DMS53 treated with DMSO at 0.1 percent for 48 hours (cell line): ENCODE results near the gene ANKFY1.

Source experiments
- DNase-seq: peaks from one replicate; lab custom pipeline; 2025; ENCODE audit not compliant: unreplicated experiment; lab: John Stamatoyannopoulos, UW

ANKFY1 gene

GRCh38 chr17:4179071-4179470, 84.7 kb downstream of the ANKFY1 start:
- DNase-seq, result no peak

GRCh38 chr17:4178651-4179050, 85.1 kb downstream of the ANKFY1 start:
- no peak for DNase-seq

GRCh38 chr17:4177806-4178205, 86.0 kb downstream of the ANKFY1 start:
- DNase-seq, result no peak

DNA sequence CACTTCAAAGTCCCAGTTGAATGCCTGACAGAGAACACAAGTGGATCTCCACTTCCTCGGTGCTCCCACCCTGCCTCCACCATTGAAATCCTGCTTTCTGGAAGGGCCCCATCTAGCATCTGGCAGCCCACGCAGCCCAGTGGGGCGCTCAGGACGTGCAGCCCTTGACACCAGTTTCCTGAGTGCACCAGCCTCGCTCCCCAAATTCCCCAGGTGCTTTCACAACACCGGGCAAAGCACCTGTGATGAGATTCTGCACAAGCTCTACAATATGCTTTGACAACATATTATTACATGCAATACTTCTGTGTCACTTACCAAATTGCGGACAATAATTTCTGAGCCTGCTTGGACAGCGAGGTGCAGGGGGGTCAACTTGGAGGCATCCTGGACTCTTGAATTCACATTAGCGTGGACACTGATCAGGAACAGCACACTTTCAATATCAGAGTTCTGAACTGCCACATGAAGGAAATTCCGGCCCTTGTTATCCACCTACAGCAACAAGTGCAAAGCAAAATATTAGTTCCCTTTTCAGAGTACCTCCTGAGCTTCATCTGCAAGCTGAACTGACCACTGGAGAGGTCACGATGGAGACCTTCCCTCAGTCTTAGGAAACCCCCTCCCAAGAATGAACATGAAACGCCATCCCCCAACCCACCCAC, 86.8 kb downstream of the ANKFY1 start:
- DNase-seq, result no peak

DNA sequence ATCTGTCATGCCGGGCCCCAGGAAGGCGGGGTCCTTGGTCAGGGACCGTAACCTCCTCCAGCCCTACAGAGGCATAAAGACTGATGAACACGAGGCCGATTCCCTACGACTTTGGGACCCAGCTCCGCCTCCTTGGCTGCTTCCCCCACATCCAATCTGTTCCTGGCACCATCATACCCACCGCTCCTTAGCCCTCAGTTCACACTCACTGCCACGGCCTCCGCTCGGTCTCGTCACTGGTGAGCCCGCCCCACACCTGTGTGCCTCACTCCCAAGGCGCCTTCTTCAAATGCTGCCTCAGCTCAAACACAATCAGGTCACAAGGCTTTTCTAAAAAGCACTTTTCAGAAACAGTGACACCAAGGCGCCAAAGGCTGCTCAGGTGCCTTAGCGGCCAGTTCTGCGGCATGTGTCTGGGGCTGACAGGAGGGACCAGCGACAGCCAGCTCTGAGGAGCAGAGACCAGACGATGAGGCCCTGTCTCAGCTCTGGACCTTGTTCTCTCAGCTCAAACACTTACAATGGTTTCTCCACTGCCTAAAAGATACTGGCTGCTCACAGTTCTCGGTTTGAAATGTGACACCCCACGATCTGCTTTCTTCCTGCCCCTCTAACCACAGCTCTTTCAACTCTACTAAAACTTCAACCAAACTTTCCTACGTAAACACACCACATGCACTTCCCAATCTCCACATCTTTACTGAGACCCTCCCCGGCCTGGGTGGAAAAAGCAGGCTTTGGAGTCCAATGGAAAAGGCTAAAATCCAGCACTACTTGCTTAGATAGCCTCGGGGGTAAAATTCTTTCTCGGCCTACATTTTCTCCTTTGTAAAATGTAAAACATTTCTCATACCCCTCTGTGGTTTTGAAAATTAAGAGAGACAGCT, 87.6 kb downstream of the ANKFY1 start:
- no peak for DNase-seq

DNA sequence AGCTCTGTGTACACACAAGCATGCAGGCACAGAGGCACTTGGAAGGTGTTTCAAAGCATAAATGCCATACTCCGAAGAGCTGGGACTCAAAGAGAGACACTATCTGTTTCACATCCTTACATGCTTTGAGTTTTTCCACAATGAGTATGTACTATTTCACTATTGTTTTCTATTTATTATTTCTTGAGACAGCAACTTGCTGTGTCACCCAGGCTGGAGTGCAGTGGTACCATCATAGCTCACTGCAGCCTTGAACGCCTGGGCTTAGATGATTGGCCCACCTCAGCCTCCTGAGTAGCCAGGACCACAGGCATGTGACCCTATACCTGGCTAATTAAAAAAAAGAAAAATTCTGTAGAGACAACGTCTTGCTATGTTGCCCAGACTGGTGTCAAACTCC, 89.2 kb downstream of the ANKFY1 start:
- no peak for DNase-seq

- DNase-seq, result no peak
Observed at GRCh38 chr17:4173781-4174180, 90.0 kb downstream of the ANKFY1 start.

DNA sequence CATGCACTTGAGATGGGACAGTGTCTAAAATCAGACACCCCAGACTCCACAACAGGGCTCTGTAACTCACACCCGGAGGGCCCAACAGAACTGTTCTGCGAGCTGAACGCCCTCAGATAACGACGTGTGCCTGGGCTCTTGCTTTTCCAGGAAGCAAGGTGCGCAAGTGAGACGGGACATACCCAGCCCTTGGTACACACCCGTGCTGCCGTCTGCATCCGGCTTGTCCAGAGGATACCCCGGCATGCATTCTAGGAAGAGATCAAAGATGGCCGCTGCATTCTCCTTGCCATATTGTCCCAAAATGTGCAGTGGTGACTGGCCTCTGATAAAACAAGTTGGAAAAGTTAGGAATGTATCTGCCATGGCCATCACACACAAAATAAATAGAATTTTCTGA, 91.4 kb downstream of the ANKFY1 start:
- DNase-seq, result no peak

GRCh38 chr17:4170639-4171280, 93.0 kb downstream of the ANKFY1 start:
- DNase-seq, result no peak

GRCh38 chr17:4167786-4168185, 96.0 kb downstream of the ANKFY1 start:
- no peak for DNase-seq

DNA sequence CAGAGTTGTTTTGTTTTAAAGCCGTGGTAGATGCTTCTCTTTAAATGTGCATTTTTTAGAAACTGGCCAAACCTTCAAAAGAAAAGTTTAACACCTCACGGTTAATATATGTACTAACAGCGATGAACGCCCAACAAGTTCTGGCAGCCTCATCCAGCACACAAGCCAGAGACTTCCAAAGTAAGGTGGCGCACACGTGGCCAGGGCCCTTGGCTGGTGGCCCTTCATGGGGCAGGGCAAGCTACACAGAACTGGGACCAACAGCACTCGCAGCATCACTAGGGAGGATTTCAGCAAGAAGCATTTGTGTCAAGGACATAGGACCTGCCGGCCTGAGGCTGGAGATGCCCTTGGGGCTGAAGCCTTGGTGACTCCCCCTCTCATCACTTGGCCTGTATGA, 97.4 kb downstream of the ANKFY1 start:
- DNase-seq, result no peak

DNA sequence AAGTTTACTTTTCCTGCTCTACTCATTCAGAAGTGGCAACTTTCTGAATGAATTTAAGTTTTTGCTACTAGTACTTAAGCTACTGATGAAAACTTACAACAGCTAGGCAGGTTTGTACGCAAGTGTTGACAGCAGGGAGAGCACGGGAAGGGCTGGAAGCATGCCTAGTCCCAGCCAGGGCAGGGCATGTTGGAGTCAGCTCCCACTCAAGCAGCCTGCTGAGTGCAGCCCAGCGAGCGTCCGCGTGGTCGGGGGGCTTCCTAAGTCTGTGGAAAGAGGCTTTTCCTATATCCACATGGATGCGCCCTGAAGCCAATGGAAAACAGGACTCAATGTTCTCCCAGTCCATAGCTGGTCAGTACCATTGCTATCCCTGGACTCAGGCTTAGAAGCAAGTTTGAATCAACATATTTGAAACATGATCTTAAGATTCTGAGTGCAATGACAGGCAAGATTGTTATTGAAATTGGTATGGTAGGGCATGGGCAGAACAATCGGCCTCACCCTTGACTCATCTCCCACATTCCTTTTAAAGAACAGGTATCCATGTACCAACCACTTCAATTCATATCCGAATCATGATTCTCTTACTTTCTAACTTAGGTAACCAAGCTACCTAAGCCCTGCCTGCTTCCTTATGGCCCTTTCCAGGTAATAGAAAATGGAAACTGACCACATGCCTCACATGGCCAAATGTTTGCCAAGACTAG, 98.3 kb downstream of the ANKFY1 start:
- no peak for DNase-seq

DNA sequence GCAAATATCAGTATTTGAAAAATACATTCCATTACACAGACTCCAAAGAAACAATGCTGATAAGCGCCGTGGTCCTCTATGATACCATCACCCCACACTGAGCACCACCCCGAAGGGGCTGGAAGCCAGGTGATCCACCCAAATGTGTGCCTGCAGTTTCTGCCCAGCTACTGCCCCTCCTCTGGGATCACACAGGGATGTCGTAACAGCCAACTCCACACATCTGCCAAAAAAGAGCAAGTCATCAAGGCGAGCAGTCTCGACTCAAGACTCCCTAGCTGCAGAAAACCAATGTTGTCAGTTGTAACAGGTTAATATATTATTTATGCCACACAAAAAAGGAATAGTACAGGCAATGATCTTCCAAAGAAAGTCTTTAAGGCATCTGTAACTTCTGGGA, 99.8 kb downstream of the ANKFY1 start:
- DNase-seq, result no peak

- no peak for DNase-seq
Observed at GRCh38 chr17:4162775-4163466, 100.9 kb downstream of the ANKFY1 start.

- no peak for DNase-seq
Observed at GRCh38 chr17:4162321-4162720, 101.5 kb downstream of the ANKFY1 start.

- DNase-seq, result no peak
Observed at GRCh38 chr17:4161967-4162305, 101.8 kb downstream of the ANKFY1 start.

- DNase-seq, result peak; percentile 86
Observed at GRCh38 chr17:4161192-4161966, 102.4 kb downstream of the ANKFY1 start.

DNA sequence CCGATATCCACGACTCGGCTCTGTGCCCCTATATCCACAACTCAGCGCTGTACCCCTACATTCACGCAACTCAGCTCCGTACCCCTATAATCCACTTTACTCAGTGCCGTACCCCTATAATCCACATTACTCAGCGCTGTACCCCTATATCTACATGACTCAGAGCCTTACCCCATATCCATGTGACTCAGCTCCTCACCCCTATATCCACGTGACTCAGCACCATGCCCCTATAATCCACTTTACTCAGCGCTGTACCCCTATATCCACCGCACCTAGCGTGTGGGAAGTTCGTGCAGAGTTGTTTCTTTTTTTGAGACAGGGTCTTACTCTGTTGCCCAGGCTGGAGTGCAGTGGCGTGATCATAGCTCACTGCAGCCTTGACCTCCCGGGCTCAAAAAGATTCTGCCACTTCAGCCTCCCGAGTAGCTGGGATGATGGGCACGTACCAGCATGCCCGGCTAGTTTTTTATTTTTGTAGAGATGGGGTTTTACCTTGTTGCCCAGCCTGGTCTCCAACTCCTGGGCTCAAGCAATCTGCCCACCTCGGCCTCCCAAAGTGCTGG, 103.4 kb downstream of the ANKFY1 start:
- no peak for DNase-seq

DNA sequence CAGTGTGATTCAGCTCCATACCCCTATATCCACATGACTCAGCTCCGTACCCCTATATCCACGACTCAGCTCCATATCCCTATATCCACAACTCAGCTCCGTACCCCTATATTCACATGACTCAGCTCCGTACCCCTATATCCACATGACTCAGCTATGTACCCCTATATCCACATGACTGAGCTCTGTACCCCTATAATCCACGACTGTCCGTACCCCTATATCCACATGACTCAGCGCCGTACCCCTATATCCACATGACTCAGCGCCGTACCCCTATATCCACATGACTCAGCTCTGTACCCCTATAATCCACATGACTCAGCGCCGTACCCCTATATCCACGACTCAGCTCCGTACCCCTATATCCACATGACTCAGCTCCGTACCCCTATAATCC, 104.0 kb downstream of the ANKFY1 start:
- no peak for DNase-seq
